ENCODE data around the gene BIK. TPM values are rescaled to one million over a fixed set of nuclear protein-coding genes. Genes with fewer than 3 reads are reported as not detected.

The BIK gene
- total RNA-seq, 6 donors from 2014 or later: 2.3 to 6.2 (median 2.7) TPM; not detected in 2

GRCh38 chr22:43163241-43163795, 52.8 kb downstream of the BIK start:
- ATAC-seq (ENCODE audit: low FRiP score in 2 of 2): no peak
- TF ChIP-seq, protein P1, sequence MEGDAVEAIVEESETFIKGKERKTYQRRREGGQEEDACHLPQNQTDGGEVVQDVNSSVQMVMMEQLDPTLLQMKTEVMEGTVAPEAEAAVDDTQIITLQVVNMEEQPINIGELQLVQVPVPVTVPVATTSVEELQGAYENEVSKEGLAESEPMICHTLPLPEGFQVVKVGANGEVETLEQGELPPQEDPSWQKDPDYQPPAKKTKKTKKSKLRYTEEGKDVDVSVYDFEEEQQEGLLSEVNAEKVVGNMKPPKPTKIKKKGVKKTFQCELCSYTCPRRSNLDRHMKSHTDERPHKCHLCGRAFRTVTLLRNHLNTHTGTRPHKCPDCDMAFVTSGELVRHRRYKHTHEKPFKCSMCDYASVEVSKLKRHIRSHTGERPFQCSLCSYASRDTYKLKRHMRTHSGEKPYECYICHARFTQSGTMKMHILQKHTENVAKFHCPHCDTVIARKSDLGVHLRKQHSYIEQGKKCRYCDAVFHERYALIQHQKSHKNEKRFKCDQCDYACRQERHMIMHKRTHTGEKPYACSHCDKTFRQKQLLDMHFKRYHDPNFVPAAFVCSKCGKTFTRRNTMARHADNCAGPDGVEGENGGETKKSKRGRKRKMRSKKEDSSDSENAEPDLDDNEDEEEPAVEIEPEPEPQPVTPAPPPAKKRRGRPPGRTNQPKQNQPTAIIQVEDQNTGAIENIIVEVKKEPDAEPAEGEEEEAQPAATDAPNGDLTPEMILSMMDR (IDR thresholded peaks at IDR 0.05): no peak
- TF ChIP-seq POLR2A (IDR thresholded peaks at IDR 0.05) (no peak), POLR2AphosphoS5 (IDR thresholded peaks at IDR 0.05) (no peak), EP300 (IDR thresholded peaks at IDR 0.05) (no peak)
- Histone ChIP-seq H3K27me3 (no peaks in the 10 kb centered on the region), H3K4me1 (peaks cover 17 to 36% (median 30%) of the 10 kb centered on the region in 4 donors), H3K4me3 (no peak overlapping the region), H3K36me3 (peaks cover 0 to 52% (median 28%) of the 10 kb centered on the region in 4 donors), H3K9me3 (no peaks in the 10 kb centered on the region), H3K27ac (peak overlapping the region in 1 of 4 donors; percentile 39)
- DNase-seq: peak in 1 of 2 donors; percentile 61
- WGBS, 2 donors: 82 to 87% methylated on average over 10 to 14 of the region's 18 CpGs

GRCh38 chr22:43164636-43165035, 54.1 kb downstream of the BIK start:
- ATAC-seq (ENCODE audit: low FRiP score in 2 of 2) (no peak), DNase-seq (no peak)
- Histone ChIP-seq H3K9me3 (no peaks in the 10 kb centered on the region), H3K4me1 (peaks cover 12 to 27% (median 20%) of the 10 kb centered on the region in 4 donors), H3K4me3 (no peak overlapping the region), H3K27ac (no peak overlapping the region), H3K36me3 (peaks cover 0 to 53% (median 35%) of the 10 kb centered on the region in 4 donors), H3K27me3 (no peaks in the 10 kb centered on the region)
- TF ChIP-seq, protein P1 (IDR thresholded peaks at IDR 0.05): no peak
- TF ChIP-seq EP300 (IDR thresholded peaks at IDR 0.05) (no peak), POLR2A (IDR thresholded peaks at IDR 0.05) (no peak), POLR2AphosphoS5 (IDR thresholded peaks at IDR 0.05) (no peak)
- WGBS, 2 donors: 40 to 46% methylated on average over 15 to 16 of the region's 16 CpGs

GRCh38 chr22:43166132-43166930, 55.8 kb downstream of the BIK start:
- 79 to 88% methylated on average over 19 to 23 of the region's 23 CpGs for WGBS, 2 donors
- no peak for ATAC-seq (ENCODE audit: low FRiP score in 2 of 2)
- no peaks in the 10 kb centered on the region for H3K27me3 ChIP-seq
- DNase-seq: no peak
- H3K36me3 ChIP-seq: peaks cover 0 to 52% (median 35%) of the 10 kb centered on the region in 4 donors
- no peak overlapping the region for H3K4me3 ChIP-seq
- H3K9me3 ChIP-seq: no peaks in the 10 kb centered on the region
- TF ChIP-seq, protein P1 (IDR thresholded peaks at IDR 0.05): no peak
- TF ChIP-seq POLR2AphosphoS5 (IDR thresholded peaks at IDR 0.05) (no peak), EP300 (IDR thresholded peaks at IDR 0.05) (no peak), POLR2A (IDR thresholded peaks at IDR 0.05) (no peak)
- H3K4me1 ChIP-seq: peaks cover 6 to 19% (median 14%) of the 10 kb centered on the region in 4 donors
- H3K27ac ChIP-seq: no peak overlapping the region

DNA sequence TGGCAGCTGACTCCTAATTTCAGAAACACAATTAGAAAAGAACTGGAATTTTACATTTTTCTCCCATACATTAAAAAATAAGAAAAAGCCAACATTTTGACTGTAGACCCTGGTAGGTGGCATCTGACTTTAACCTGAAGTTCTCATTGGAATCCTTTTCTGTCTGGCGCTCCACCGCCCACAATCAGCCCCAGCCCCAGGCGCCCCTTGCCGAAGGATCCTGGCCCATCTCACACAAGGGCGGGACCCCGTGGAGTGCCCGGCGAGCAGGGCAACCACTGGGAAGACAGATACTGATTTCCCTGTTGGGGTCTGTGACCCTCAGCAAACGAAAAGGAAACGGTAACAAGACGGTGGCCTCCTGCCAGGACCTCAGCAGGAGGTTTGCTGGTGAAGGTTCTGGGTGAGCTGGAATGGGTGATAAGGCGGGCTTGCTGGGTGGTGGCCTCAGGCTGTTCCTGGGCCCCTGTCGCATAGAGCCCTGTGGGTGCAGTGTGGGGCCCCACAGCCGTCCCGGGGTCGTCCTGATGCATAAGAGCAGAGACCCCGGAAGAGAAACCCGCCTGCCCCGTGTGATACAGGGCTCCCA, 56.5 kb downstream of the BIK start:
- Histone ChIP-seq H3K27ac (no peak overlapping the region), H3K27me3 (no peaks in the 10 kb centered on the region), H3K4me1 (peaks cover 6 to 19% (median 14%) of the 10 kb centered on the region in 4 donors), H3K36me3 (peaks cover 0 to 57% (median 39%) of the 10 kb centered on the region in 4 donors), H3K9me3 (no peaks in the 10 kb centered on the region), H3K4me3 (no peak overlapping the region)
- DNase-seq: peak in 1 of 2 donors; percentile 68
- no peak for ATAC-seq (ENCODE audit: low FRiP score in 2 of 2)
- WGBS, 2 donors: 88 to 90% methylated on average over 13 to 19 of the region's 19 CpGs
- TF ChIP-seq POLR2AphosphoS5 (IDR thresholded peaks at IDR 0.05) (no peak), POLR2A (IDR thresholded peaks at IDR 0.05) (no peak), EP300 (IDR thresholded peaks at IDR 0.05) (no peak)
- TF ChIP-seq, protein P1 (IDR thresholded peaks at IDR 0.05): no peak

Data from upper lobe of left lung (tissue), 6 donors.